ENCODE data around the gene ZIC4. TPM values are rescaled to one million over a fixed set of nuclear protein-coding genes. Genes with fewer than 3 reads are reported as not detected.
A peak's percentile ranks its signal among the peaks of the same experiment; 100 is the strongest.

Gene ZIC4
- total and polyA plus RNA-seq, 2 of the 8 experiments (the other 6 are each of a cell fraction or from before 2014, with no cell fraction given) = 0.03 to 0.13 TPM

DNA sequence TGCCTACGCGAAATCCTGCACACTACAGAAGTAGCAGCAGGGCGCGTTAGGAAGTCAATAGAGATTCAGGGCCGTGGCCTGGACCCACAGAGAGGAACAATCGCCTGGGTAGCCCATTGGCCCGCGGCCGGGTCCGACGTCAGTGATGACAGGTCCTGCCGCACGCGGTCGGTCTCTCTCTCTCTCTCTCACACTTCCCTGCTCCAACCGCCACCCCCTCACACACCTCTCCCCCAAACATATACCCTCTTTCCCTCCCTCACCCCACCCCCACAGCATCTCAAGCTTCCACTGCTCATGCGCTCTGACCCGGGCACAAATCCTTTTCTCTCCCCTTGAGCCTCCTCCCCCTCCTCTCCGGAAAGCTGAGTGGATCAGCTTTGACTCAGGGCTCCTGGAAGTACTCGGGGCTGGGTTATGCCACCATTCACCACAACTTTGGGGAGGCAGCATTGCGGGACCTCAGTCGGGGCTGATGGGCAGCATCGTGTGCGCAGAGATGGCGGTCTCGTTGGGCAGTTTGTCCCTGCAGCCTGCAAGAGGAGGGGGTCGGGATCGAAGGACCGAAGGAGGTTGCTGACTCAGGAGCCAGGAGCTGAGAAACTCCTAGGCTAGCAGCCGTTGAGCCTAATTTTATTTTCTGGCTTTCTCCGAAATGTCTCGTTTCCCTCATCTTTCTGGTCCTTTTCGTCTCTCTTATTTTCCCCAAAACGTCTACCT, 9.0 kb downstream of the ZIC4 start (continued):
- TF ChIP-seq, protein P1, sequence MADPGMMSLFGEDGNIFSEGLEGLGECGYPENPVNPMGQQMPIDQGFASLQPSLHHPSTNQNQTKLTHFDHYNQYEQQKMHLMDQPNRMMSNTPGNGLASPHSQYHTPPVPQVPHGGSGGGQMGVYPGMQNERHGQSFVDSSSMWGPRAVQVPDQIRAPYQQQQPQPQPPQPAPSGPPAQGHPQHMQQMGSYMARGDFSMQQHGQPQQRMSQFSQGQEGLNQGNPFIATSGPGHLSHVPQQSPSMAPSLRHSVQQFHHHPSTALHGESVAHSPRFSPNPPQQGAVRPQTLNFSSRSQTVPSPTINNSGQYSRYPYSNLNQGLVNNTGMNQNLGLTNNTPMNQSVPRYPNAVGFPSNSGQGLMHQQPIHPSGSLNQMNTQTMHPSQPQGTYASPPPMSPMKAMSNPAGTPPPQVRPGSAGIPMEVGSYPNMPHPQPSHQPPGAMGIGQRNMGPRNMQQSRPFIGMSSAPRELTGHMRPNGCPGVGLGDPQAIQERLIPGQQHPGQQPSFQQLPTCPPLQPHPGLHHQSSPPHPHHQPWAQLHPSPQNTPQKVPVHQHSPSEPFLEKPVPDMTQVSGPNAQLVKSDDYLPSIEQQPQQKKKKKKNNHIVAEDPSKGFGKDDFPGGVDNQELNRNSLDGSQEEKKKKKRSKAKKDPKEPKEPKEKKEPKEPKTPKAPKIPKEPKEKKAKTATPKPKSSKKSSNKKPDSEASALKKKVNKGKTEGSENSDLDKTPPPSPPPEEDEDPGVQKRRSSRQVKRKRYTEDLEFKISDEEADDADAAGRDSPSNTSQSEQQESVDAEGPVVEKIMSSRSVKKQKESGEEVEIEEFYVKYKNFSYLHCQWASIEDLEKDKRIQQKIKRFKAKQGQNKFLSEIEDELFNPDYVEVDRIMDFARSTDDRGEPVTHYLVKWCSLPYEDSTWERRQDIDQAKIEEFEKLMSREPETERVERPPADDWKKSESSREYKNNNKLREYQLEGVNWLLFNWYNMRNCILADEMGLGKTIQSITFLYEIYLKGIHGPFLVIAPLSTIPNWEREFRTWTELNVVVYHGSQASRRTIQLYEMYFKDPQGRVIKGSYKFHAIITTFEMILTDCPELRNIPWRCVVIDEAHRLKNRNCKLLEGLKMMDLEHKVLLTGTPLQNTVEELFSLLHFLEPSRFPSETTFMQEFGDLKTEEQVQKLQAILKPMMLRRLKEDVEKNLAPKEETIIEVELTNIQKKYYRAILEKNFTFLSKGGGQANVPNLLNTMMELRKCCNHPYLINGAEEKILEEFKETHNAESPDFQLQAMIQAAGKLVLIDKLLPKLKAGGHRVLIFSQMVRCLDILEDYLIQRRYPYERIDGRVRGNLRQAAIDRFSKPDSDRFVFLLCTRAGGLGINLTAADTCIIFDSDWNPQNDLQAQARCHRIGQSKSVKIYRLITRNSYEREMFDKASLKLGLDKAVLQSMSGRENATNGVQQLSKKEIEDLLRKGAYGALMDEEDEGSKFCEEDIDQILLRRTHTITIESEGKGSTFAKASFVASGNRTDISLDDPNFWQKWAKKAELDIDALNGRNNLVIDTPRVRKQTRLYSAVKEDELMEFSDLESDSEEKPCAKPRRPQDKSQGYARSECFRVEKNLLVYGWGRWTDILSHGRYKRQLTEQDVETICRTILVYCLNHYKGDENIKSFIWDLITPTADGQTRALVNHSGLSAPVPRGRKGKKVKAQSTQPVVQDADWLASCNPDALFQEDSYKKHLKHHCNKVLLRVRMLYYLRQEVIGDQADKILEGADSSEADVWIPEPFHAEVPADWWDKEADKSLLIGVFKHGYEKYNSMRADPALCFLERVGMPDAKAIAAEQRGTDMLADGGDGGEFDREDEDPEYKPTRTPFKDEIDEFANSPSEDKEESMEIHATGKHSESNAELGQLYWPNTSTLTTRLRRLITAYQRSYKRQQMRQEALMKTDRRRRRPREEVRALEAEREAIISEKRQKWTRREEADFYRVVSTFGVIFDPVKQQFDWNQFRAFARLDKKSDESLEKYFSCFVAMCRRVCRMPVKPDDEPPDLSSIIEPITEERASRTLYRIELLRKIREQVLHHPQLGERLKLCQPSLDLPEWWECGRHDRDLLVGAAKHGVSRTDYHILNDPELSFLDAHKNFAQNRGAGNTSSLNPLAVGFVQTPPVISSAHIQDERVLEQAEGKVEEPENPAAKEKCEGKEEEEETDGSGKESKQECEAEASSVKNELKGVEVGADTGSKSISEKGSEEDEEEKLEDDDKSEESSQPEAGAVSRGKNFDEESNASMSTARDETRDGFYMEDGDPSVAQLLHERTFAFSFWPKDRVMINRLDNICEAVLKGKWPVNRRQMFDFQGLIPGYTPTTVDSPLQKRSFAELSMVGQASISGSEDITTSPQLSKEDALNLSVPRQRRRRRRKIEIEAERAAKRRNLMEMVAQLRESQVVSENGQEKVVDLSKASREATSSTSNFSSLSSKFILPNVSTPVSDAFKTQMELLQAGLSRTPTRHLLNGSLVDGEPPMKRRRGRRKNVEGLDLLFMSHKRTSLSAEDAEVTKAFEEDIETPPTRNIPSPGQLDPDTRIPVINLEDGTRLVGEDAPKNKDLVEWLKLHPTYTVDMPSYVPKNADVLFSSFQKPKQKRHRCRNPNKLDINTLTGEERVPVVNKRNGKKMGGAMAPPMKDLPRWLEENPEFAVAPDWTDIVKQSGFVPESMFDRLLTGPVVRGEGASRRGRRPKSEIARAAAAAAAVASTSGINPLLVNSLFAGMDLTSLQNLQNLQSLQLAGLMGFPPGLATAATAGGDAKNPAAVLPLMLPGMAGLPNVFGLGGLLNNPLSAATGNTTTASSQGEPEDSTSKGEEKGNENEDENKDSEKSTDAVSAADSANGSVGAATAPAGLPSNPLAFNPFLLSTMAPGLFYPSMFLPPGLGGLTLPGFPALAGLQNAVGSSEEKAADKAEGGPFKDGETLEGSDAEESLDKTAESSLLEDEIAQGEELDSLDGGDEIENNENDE (IDR thresholded peaks at IDR 0.05; ENCODE audit: insufficient replicate concordance, low read length) = peak; percentile 6
- TF ChIP-seq GTF2F1 (IDR thresholded peaks at IDR 0.05; ENCODE audit: borderline replicate concordance, low read depth, low read length) (no peak), RFX5 (IDR thresholded peaks at IDR 0.05; ENCODE audit: borderline replicate concordance, low read depth, low read length) (no peak), BCL11A (IDR thresholded peaks at IDR 0.05; ENCODE audit: low read depth in 2 of 2, low read length in 2 of 2) (no peak), KDM4A (IDR thresholded peaks at IDR 0.05; ENCODE audit: low read depth, low read length, severe bottlenecking) (peak; percentile 70), TAF1 (IDR thresholded peaks at IDR 0.05; ENCODE audit: low read depth, low read length) (peak; percentile 26; the same call in 1 of the 2 replicates), BACH1 (IDR thresholded peaks at IDR 0.05; ENCODE audit: low read length) (no peak), SP1 (IDR thresholded peaks at IDR 0.05; ENCODE audit: low read depth, low read length) (no peak), TCF12 (IDR thresholded peaks at IDR 0.05; ENCODE audit: low read depth, low read length) (no peak), RAD21 (IDR thresholded peaks at IDR 0.05 in 1 of 2, conservative IDR thresholded peaks at IDR 0.05 in 1 of 2; ENCODE audit: low read depth in 2 of 2, low read length in 2 of 2) (peak; percentile 4 to 28; a peak in 1 of 4 replicates), CBX8 (IDR thresholded peaks at IDR 0.05; ENCODE audit: borderline replicate concordance, low read depth, low read length) (no peak)

Measured in H1 (cell line).